ENCODE results near the gene LRRD1.

The LRRD1 gene

GRCh38 chr7:92133133-92133736, 45.7 kb downstream of the LRRD1 start:
- ChIA-PET POLR2A (ENCODE audit: low non-redundant PET) (no interaction called here), CTCF (interaction anchor here (0.5 to 1.4 kb wide), 6 partner anchors 9 to 342 kb away, joined by 3 to 4 read pairs (median 4); no protein-coding TSS in a partner anchor)
- peak overlapping the region; percentile 95 for H3K27ac ChIP-seq
- DNase-seq (ENCODE audit: low spot score): no peak
- no peak for TF ChIP-seq CTCF (conservative IDR thresholded peaks at IDR 0.05; ENCODE audit: low read depth)

GRCh38 chr7:92131764-92132330, 47.1 kb downstream of the LRRD1 start:
- TF ChIP-seq CTCF (conservative IDR thresholded peaks at IDR 0.05; ENCODE audit: low read depth): no peak
- no peak for DNase-seq (ENCODE audit: low spot score)
- ChIA-PET POLR2A (ENCODE audit: low non-redundant PET) (no interaction called here), CTCF (interaction anchor here (0.6 kb wide), 1 partner anchor 13 kb away, joined by 3 read pairs; no protein-coding TSS in a partner anchor)
- H3K27ac ChIP-seq: no peak overlapping the region

- no peak for DNase-seq (ENCODE audit: low spot score)
- ChIA-PET POLR2A (ENCODE audit: low non-redundant PET) (no interaction called here), CTCF (interaction anchor here (0.6 kb wide), 1 partner anchor 28 kb away, joined by 3 read pairs; no protein-coding TSS in a partner anchor)
- no peak overlapping the region for H3K27ac ChIP-seq
- TF ChIP-seq CTCF (conservative IDR thresholded peaks at IDR 0.05; ENCODE audit: low read depth): no peak
These were observed 47.8 kb downstream of the LRRD1 start for GRCh38 chr7:92131093-92131492.

GRCh38 chr7:92121681-92122080, 57.3 kb downstream of the LRRD1 start:
- no peak for TF ChIP-seq CTCF (conservative IDR thresholded peaks at IDR 0.05; ENCODE audit: low read depth)
- H3K27ac ChIP-seq: no peak overlapping the region
- POLR2A ChIA-PET (ENCODE audit: low non-redundant PET): no interaction called here
- CTCF ChIA-PET: no interaction called here
- no peak for DNase-seq (ENCODE audit: low spot score)

GRCh38 chr7:92119213-92119759, 59.7 kb downstream of the LRRD1 start:
- TF ChIP-seq CTCF (conservative IDR thresholded peaks at IDR 0.05; ENCODE audit: low read depth): no peak
- no peak overlapping the region for H3K27ac ChIP-seq
- ChIA-PET CTCF (interaction anchor here (0.6 kb wide), 1 partner anchor 13 kb away, joined by 3 read pairs; no protein-coding TSS in a partner anchor), POLR2A (ENCODE audit: low non-redundant PET) (no interaction called here)
- no peak for DNase-seq (ENCODE audit: low spot score)

- ChIA-PET POLR2A (ENCODE audit: low non-redundant PET) (no interaction called here), CTCF (interaction anchor here (0.6 to 1.1 kb wide), 2 partner anchors 62 to 287 kb away, joined by 3 read pairs; partner anchors contain the start of gene LRRD1)
- no peak overlapping the region for H3K27ac ChIP-seq
- DNase-seq (ENCODE audit: low spot score): no peak
- TF ChIP-seq CTCF (conservative IDR thresholded peaks at IDR 0.05; ENCODE audit: low read depth): no peak
These were observed 62.0 kb downstream of the LRRD1 start for GRCh38 chr7:92116949-92117348.

Measured in RWPE1 (cell line).